ENCODE data around the gene GATAD2B.
"Not testable (repeated sequence)": the region's sequence is repeated elsewhere in the genome, so short reads cannot be mapped to it uniquely, and the experiment has no call there.

The GATAD2B gene

GRCh38 chr1:153775458-153776327 lies 147.1 kb downstream of the GATAD2B start:
- peak; percentile 59 for DNase-seq

GRCh38 chr1:153774780-153775457 lies 147.9 kb downstream of the GATAD2B start, which contains the start of gene SLC27A3:
SLC27A3 (plus strand) TSS chr1:153775407; CDS start chr1:153775498, 91 bp downstream.
- DNase-seq = no peak

GRCh38 chr1:153774026-153774595 lies 148.7 kb downstream of the GATAD2B start:
- DNase-seq = no peak

GRCh38 chr1:153773096-153773921 lies 149.5 kb downstream of the GATAD2B start:
- DNase-seq = peak; percentile 30

- DNase-seq = no peak
Observed at GRCh38 chr1:153771841-153772593, 150.8 kb downstream of the GATAD2B start.

- no peak for DNase-seq
Observed at GRCh38 chr1:153771261-153771660, 151.5 kb downstream of the GATAD2B start.

- no peak for DNase-seq
Observed at GRCh38 chr1:153770797-153771196, 152.0 kb downstream of the GATAD2B start.

GRCh38 chr1:153769221-153769620 lies 153.6 kb downstream of the GATAD2B start:
- peak; percentile 20 for DNase-seq

- DNase-seq = no peak
Observed at GRCh38 chr1:153768316-153769181, 154.2 kb downstream of the GATAD2B start.

- DNase-seq = no peak
Observed at GRCh38 chr1:153767519-153767918, 155.3 kb downstream of the GATAD2B start.

DNA sequence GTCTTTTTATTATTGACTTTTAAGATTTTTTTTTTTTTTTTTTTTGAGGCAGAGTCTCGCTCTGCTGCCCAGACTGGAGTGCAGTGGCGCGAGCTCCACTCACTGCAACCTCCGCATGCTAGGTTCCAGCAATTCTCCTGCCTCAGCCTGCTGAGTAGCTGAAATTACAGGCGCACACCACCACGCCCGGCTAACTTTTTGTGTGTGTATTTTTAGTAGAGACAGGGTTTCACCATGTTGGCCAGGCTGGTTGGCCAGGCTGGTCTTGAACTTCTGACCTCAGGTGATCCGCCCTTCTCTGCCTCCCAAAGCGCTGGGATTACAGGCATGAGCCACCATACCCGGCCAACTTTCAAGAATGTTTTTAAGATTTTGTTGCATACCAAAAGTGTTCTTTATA lies 156.1 kb downstream of the GATAD2B start:
- DNase-seq = not testable (repeated sequence)

GRCh38 chr1:153764310-153764709 lies 158.5 kb downstream of the GATAD2B start:
- DNase-seq = no peak

GRCh38 chr1:153763365-153764225 lies 159.2 kb downstream of the GATAD2B start:
- no peak for DNase-seq

GRCh38 chr1:153760440-153760839 lies 162.3 kb downstream of the GATAD2B start:
- DNase-seq = no peak
